Stimulated activated naive CD8-positive, alpha-beta T cell treated with anti-CD3 and anti-CD28 coated beads, Interleukin-15, Interleukin-2, amounts not matched to agents 100 ng/mL and 50 ng/mL, for 24 hours (primary cell): Measurements from ENCODE around the gene ARHGAP18.
"Not testable (repeated sequence)": the region's sequence is repeated elsewhere in the genome, so short reads cannot be mapped to it uniquely, and the experiment has no call there.

Experiments
- H3K27ac Mint-ChIP-seq: one replicate; pipeline ENCODE4 v1.8.0; 2021; ENCODE audit warnings: mild to moderate bottlenecking, mixed read lengths
- H3K27me3 Mint-ChIP-seq: one replicate; pipeline ENCODE4 v1.8.0; 2021; ENCODE audit warnings: mixed read lengths
- H3K36me3 Mint-ChIP-seq: one replicate; pipeline ENCODE4 v1.8.0; 2021; ENCODE audit warnings: low read depth, mixed read lengths
- H3K4me1 Mint-ChIP-seq: one replicate; pipeline ENCODE4 v1.8.0; 2021; ENCODE audit warnings: low read depth, mixed read lengths
- H3K4me3 Mint-ChIP-seq: one replicate; pipeline ENCODE4 v1.8.0; 2021; ENCODE audit warnings: mild to moderate bottlenecking, mixed read lengths
- H3K9me3 Mint-ChIP-seq: one replicate; pipeline ENCODE4 v1.8.0; 2021; ENCODE audit warnings: mixed read lengths

ARHGAP18 gene

DNA sequence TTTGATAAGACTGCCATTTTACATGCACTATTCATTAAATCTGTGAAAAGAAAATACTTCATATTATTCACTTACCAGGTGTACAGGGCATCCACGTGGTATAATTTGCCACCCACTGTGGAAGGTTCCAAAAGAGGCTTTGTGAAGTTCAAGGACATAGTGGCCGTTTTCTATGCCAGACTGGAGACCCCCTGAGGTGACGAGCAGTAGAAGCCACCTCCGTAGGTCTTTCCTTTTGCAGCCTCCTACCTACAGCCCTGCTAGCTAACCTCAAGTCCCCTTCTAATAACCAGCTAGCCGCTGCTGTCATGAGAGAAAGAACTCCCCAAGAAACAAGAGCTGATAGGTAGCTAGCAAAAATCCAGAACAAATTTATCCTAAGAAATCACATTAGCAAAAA is 110.5 kb downstream of the ARHGAP18 start:
- H3K27ac Mint-ChIP-seq: no peak overlapping the region
- no peaks in the 10 kb centered on the region for H3K9me3 Mint-ChIP-seq

DNA sequence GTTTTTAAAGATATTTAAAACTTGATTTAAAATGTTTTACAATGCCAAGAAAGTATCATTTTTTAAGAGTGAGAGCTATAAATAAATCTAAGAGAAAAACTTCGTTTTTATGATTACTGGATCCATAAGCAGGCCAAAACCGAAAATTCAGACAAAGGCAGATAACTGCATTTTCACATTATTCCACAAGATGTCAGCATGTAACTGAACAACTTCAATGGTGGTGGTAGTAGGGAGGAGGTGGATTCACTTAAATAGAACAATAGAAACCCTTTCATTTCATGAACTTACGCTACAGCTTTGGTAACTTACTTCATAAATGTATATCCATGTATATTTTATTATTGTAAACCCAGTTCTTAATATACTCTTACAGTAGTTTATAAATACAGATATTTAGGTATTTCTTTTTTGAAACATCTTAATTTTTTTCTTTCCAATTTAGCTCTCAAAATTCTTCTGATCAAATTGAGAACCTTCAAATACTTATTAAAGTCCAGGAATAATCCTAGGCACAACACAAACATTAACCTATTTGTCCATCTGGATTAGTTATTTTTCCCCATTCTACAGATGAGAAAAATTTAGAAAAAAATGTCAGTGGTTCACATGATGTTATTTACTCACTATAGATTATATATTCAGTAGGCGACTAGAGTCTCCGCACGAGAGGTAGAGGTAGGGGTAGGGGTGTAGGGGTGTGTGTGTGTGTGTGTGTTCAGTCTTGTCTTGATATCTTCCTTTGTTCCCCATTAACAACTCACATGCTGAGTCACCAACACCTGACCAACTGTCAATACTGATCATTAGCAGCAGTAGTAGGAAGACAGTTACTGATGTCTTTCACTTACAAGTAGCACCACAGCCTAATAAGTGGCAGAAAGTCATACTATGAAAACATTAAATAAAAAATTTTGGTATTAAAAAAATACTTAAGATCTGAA is 111.5 kb downstream of the ARHGAP18 start:
- no peaks in the 10 kb centered on the region for H3K9me3 Mint-ChIP-seq
- H3K4me3 Mint-ChIP-seq: no peak overlapping the region

More for the DNA sequence above, 110.5 kb downstream of the ARHGAP18 start:
- Mint-ChIP-seq H3K4me3 (no peak overlapping the region), H3K36me3 (no peaks in the 10 kb centered on the region), H3K27me3 (no peaks in the 10 kb centered on the region), H3K4me1 (no peaks in the 10 kb centered on the region)

DNA sequence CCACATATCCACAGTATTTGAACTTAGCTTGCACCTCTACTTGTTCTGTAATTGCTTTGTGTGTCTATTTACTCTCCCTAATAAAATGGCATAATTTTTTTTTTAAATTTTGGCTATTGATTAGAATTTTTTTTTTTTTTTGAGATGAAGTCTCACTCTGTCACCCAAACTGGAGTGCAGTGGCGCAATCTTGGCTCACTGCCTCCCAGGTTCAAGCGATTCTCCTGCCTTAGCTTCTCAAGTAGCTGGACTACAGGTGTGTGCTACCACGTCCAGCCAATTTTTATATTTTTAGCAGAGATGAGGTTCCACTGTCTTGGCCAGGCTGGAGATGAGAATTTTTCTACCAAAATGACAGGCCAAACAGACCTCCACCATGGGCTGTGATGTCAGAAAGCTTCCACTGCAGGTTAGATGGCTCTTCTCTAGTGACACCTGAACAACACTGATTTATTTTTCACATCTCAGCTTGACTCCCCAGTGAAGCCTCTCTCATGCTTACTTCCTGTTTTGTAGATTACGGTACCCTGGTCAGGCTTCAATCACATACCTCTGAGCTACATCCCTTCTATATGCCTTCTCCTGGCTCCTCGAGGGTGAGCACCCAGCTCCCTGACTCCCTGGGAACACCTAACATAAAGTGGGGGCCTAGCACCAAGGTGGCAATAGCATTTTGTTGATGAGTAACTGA is 112.8 kb downstream of the ARHGAP18 start:
- no peak overlapping the region for H3K4me3 Mint-ChIP-seq
- H3K9me3 Mint-ChIP-seq: no peaks in the 10 kb centered on the region
- no peaks in the 10 kb centered on the region for H3K36me3 Mint-ChIP-seq
- no peak overlapping the region for H3K27ac Mint-ChIP-seq
- peaks cover 15% of the 10 kb centered on the region for H3K4me1 Mint-ChIP-seq
- H3K27me3 Mint-ChIP-seq: no peaks in the 10 kb centered on the region

More for the DNA sequence above, 111.5 kb downstream of the ARHGAP18 start:
- H3K36me3 Mint-ChIP-seq: no peaks in the 10 kb centered on the region
- H3K27ac Mint-ChIP-seq: no peak overlapping the region
- H3K27me3 Mint-ChIP-seq: no peaks in the 10 kb centered on the region
- peaks cover 3% of the 10 kb centered on the region for H3K4me1 Mint-ChIP-seq

DNA sequence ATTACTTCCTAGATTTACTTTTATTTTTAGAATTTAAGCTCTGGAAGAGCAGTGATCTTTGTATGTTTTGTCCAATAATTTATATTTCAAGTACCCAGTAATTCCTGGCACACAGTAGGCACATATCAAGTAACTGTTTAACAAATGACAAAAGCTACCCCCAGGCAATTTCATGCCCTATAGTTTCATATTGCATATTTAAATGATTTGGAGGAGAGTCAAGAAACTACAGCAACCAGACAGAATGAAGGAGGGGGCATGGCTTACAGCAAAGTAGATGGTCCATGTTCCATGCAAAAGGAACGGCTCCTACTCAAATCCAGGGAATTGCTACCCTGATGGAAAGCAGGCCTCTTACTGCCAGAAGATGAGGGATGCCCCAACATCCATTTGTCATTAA is 113.5 kb downstream of the ARHGAP18 start:
- Mint-ChIP-seq H3K4me3 (no peak overlapping the region), H3K36me3 (no peaks in the 10 kb centered on the region), H3K9me3 (no peaks in the 10 kb centered on the region), H3K4me1 (peaks cover 15% of the 10 kb centered on the region), H3K27ac (no peak overlapping the region), H3K27me3 (no peaks in the 10 kb centered on the region)

DNA sequence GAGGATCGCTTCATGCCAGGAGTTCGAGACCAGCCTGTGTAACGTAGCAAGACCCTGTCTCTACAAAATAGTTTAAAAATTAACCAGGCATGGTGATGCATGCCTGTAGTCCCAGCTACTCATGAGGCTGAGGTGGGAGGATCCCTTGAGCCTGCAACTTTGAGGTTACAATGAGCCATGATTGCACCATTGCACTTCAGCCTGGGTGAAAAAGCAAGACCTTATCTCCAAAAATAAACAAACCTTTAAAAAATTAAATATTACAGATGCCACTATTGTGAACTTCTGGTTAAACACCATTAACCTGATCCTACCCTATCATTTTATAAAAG is 116.8 kb downstream of the ARHGAP18 start:
- H3K9me3 Mint-ChIP-seq: no peaks in the 10 kb centered on the region
- no peak overlapping the region for H3K4me3 Mint-ChIP-seq
- no peak overlapping the region for H3K27ac Mint-ChIP-seq
- peaks cover 15% of the 10 kb centered on the region for H3K4me1 Mint-ChIP-seq
- no peaks in the 10 kb centered on the region for H3K36me3 Mint-ChIP-seq
- H3K27me3 Mint-ChIP-seq: no peaks in the 10 kb centered on the region

DNA sequence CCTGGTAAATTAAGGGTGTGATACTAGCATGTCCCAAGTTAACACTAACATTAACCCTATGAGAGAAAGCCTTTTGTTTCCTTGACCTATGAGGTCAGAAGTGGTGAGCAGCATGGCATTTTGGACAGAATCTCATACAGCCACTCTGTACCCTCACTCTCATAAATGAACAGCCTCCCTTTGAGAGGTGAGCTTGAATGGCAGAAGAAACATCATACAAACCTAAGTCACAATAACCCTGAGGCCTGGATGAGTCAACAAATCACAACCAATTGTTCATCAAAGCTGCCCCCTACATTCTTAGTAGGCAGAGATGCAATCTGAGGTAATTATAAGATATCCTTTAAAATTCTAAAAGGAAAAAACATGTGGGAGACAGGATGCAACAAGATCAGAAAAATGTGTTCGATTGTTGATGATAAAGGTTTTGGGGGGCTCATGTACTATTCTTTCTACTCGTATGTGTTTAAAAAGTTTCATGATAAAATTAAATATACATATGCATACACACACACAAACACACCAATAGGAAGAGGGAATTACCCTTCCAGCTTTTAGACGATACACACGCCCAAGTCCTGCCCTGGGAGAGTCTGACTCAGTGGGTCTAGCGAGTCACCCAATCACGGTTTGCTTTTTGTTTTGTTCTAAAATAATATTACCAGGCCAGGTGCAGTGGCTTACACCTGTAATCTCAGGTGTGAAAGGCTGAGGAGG is 117.3 kb downstream of the ARHGAP18 start:
- Mint-ChIP-seq H3K4me1 (peaks cover 15% of the 10 kb centered on the region), H3K27me3 (no peaks in the 10 kb centered on the region), H3K4me3 (no peak overlapping the region), H3K36me3 (no peaks in the 10 kb centered on the region), H3K27ac (no peak overlapping the region), H3K9me3 (peaks cover 2% of the 10 kb centered on the region)

DNA sequence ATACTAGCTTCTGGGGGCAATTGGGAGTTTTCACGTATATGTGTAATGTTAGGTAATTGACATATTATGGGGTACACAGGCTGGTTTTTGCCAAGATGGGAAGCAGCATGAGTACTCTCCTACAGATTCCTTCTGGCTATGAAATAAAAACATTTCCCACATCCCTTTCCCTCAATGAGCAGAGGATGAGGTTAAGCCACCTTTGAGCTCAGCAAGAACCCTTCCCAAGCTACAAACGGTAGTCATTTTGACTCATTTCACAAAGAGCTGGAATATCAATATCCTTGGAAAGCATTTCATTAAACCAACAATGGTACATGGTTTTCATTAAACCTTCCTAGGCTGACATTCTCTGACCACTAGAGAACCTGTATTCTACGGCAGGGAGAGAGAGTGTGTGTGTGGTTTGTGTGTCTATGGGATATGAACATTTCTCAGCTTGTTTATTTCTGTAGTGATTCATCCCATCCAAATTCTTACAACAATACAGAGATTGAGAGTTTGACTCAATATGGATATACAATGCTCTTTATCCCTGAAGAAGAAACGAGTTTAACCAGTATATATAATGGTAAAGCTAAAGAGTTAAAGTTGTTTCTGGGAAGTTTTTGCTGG is 119.5 kb downstream of the ARHGAP18 start:
- Mint-ChIP-seq H3K4me1 (peaks cover 15% of the 10 kb centered on the region), H3K27me3 (no peaks in the 10 kb centered on the region), H3K27ac (no peak overlapping the region)

DNA sequence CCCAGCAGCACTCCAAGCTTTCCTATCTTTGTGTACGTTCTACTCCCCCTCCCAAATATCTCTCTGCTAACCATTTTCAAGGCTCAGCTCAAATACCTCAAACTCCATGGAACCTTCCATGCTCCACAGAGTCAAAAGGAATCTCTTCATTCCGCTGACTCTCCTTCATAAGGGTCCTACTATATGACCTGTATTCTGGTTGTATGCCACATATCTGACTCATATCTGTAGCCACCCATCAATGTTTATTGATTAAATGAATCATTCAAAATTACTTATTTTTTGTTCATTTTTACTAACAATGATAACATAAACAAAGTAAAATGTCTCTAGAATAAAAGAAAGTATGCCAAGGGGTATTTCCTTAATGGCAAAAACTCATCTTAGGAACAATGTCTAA is 123.2 kb downstream of the ARHGAP18 start:
- Mint-ChIP-seq H3K36me3 (no peaks in the 10 kb centered on the region), H3K27me3 (no peaks in the 10 kb centered on the region), H3K4me1 (no peaks in the 10 kb centered on the region), H3K4me3 (no peak overlapping the region), H3K9me3 (peaks cover 4% of the 10 kb centered on the region), H3K27ac (no peak overlapping the region)

More for the DNA sequence above, 119.5 kb downstream of the ARHGAP18 start:
- Mint-ChIP-seq H3K36me3 (no peaks in the 10 kb centered on the region), H3K9me3 (peaks cover 4% of the 10 kb centered on the region), H3K4me3 (no peak overlapping the region)

DNA sequence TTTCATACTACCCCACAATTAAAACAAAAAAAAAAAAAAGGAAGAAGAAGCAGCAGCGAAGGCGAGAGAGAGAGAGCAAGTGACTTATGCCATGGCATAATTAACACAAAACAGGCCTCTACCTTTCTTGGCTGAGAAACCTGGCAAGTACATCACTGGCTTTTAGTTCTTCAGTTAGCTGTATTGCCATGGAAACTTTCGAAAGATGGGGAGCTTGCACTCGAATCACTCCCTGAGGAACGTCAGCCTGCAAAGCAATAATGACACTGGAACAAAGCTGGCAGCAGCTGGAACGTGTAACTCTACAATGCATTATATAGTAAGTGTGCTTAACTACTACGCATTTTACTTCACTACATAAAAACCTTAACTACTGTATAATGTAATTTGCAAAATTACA is 126.1 kb downstream of the ARHGAP18 start:
- H3K9me3 Mint-ChIP-seq: peaks cover 4% of the 10 kb centered on the region
- no peaks in the 10 kb centered on the region for H3K36me3 Mint-ChIP-seq
- H3K27me3 Mint-ChIP-seq: no peaks in the 10 kb centered on the region
- no peaks in the 10 kb centered on the region for H3K4me1 Mint-ChIP-seq
- no peak overlapping the region for H3K27ac Mint-ChIP-seq
- H3K4me3 Mint-ChIP-seq: no peak overlapping the region

DNA sequence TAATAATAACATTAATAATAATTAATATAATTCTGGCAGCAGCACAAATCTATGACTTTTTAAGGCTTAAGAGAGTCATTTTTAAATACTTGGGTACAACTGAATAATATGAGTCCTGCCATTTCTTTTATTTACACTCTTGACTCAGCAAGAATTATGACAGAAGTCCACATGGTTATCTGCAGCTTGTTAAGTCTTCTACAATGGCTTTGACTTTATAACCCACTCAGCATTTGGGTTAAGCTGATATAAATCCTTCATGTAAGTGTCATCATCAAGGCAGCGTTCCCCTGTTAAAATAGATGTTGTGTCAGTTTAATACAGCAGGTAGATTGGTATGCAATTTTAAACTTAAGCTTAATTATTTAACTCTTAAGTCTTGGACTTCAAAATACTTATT is 131.7 kb downstream of the ARHGAP18 start:
- peaks cover 4% of the 10 kb centered on the region for H3K9me3 Mint-ChIP-seq
- no peaks in the 10 kb centered on the region for H3K27me3 Mint-ChIP-seq
- no peak overlapping the region for H3K4me3 Mint-ChIP-seq
- H3K4me1 Mint-ChIP-seq: peaks cover 10% of the 10 kb centered on the region
- no peaks in the 10 kb centered on the region for H3K36me3 Mint-ChIP-seq
- no peak overlapping the region for H3K27ac Mint-ChIP-seq

DNA sequence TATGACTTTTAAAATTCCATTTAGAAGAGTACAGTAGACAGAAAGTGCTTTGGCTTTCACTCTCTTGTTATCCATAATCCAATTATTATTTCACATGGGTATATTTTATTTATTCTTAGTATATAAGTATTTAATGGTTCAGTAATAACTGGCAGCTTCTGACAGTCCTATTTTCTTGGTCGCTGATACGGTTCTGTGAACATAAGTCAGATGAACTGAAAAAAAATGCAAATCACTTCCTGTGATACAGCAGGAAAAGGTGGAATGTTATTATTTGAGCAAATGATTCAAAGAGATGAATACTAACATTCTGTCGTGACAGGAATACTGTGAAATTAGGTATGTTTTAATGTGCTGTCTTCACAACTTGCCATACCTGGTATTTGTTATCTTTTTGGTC is 132.3 kb downstream of the ARHGAP18 start:
- Mint-ChIP-seq H3K27ac (no peak overlapping the region), H3K4me1 (peaks cover 10% of the 10 kb centered on the region), H3K36me3 (no peaks in the 10 kb centered on the region), H3K9me3 (peaks cover 4% of the 10 kb centered on the region), H3K27me3 (no peaks in the 10 kb centered on the region), H3K4me3 (no peak overlapping the region)

DNA sequence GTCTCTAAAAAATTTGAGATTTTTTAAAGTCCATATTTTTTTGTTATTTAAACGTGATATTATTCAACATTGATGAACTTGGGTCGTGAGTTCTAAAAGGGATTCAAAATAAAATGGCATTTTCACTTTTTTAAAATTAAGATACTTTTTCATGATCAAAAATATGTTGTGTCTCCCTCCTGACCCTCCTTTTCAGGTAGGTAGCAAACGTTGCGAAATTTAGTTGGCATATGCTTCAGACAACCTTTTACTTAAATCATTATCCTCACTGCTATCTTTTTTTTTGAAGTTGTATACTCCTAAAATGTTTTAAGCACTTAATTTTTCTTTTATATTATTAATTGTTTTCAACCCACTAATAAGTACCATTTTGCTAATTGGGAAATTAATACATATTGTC is 133.5 kb downstream of the ARHGAP18 start:
- H3K36me3 Mint-ChIP-seq: no peaks in the 10 kb centered on the region
- H3K27ac Mint-ChIP-seq: no peak overlapping the region
- H3K9me3 Mint-ChIP-seq: peaks cover 4% of the 10 kb centered on the region
- no peaks in the 10 kb centered on the region for H3K27me3 Mint-ChIP-seq
- H3K4me3 Mint-ChIP-seq: no peak overlapping the region
- peaks cover 10% of the 10 kb centered on the region for H3K4me1 Mint-ChIP-seq

DNA sequence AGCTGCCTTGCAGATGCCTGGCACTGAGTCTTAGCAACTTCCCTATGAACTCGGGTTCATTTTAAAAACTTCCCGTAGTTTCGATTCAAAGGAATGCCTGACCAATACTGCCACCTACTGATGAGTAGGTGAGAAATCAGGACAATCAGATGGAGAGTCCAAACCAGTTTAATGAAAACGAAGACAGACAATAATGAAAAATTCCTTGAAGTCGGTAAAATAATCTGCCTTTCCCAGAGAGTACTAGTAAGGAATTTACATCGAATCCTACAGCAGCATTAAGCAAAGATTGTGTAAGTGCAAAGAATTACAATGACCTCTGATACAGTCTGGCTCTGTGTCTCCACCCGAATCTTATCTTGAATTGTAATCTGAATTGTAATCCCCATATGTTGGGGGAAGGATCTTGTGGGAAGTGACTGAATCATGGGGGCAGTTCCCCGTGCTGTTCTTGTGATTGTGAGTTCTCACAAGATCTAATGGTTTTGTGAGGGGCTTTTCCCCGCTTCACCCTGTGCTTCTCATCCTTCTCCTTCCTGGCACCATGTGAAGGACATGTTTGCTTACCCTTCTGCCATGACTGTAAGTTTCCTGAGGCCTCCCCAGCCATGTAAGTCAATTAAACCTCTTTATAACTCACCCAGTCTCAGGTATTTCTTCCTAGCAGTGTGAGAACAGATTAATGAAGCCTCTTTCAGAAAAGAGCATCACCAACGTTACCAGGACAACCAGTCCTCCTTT is 134.4 kb downstream of the ARHGAP18 start:
- H3K4me1 Mint-ChIP-seq: peaks cover 10% of the 10 kb centered on the region
- H3K36me3 Mint-ChIP-seq: peaks cover 2% of the 10 kb centered on the region
- H3K9me3 Mint-ChIP-seq: peaks cover 4% of the 10 kb centered on the region
- H3K27me3 Mint-ChIP-seq: no peaks in the 10 kb centered on the region
- H3K27ac Mint-ChIP-seq: no peak overlapping the region
- no peak overlapping the region for H3K4me3 Mint-ChIP-seq

DNA sequence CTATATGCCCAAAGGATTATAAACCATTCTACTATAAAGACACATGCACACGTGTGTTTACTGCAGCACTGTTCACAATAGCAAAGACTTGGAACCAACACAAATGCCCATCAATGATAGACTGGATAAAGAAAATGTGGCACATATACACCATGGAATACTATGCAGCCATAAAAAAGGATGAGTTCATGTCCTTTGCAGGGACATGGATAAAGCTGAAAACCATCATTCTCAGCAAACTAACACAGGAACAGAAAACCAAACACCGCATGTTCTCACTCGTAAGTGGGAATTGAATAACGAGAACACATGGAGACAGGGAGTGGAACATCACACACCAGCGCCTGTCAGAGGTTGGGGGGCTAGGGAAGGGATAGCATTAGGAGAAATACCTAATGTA is 135.4 kb downstream of the ARHGAP18 start:
- not testable (repeated sequence) for H3K9me3 Mint-ChIP-seq, H3K27me3 Mint-ChIP-seq, H3K4me1 Mint-ChIP-seq, H3K4me3 Mint-ChIP-seq, H3K36me3 Mint-ChIP-seq, H3K27ac Mint-ChIP-seq
